HG03378 (cell line): ENCODE measurements around the gene IFIT1.

Experiments
- ATAC-seq: cut with Tn5 transposase; IDR thresholded peaks from one replicate; pipeline ENCODE4 v1.9.1; 2021; ENCODE audit warnings: mild to moderate bottlenecking, moderate library complexity; ENCODE audit not compliant: unreplicated experiment

IFIT1 gene, protein sequence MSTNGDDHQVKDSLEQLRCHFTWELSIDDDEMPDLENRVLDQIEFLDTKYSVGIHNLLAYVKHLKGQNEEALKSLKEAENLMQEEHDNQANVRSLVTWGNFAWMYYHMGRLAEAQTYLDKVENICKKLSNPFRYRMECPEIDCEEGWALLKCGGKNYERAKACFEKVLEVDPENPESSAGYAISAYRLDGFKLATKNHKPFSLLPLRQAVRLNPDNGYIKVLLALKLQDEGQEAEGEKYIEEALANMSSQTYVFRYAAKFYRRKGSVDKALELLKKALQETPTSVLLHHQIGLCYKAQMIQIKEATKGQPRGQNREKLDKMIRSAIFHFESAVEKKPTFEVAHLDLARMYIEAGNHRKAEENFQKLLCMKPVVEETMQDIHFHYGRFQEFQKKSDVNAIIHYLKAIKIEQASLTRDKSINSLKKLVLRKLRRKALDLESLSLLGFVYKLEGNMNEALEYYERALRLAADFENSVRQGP

GRCh38 chr10:89391907-89392756 lies at the start of gene IFIT1:
TSS of gene IFIT1 (plus strand) at chr10:89392623. CDS start at chr10:89392713, 90 bp downstream.
- peak; percentile 81 for ATAC-seq

DNA sequence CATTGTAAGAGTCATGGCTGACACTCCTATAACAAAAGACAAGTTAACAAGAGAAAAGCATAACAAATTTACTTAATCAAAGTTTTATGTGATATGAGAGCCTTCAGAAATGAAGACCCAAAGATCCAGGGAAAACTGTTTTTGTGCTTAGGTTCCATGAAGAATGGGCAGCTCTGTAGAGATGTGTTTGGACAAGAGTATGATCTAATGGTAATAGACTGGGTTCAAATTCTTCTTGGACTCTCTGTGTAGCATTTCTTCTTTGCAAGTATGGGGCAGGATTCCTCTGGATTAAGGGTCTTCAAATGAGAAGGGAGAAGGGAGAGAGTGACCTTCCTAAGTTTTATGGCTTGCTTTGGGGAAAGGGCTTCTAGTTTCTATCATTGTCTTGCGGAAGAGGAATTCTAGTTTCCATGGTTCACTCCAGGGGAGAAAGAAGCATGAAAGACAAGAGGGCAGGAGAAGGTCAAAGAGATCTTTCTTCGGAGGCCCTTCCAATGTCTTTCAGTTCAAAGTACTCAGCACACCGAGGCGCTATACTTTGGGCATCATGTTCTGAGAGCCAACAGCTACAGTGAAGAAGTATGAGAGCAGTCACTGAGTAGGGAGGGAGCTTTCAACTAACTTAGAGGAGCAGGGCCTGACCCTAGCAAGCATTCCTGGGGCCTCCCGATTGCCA lies 49.2 kb upstream of the IFIT1 start:
- ATAC-seq = no peak

DNA sequence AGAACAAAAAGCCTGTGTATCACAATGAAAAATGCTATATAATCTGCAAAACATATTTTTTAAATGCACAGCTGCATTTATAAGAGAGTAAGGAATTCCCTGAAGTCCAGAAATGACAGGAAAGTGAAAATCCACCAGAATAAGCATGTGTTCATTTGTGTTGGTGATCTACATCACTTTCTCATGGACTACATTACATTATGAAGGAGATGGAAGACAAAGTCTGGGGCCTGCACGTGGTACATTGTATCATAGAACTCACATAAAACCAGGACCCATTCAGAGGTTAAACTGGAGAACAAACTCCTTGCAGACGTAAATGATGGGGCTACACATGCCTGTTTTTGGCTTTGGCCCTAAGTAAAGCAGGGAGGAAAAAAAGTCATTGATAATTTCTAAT lies 48.3 kb upstream of the IFIT1 start:
- ATAC-seq = no peak

DNA sequence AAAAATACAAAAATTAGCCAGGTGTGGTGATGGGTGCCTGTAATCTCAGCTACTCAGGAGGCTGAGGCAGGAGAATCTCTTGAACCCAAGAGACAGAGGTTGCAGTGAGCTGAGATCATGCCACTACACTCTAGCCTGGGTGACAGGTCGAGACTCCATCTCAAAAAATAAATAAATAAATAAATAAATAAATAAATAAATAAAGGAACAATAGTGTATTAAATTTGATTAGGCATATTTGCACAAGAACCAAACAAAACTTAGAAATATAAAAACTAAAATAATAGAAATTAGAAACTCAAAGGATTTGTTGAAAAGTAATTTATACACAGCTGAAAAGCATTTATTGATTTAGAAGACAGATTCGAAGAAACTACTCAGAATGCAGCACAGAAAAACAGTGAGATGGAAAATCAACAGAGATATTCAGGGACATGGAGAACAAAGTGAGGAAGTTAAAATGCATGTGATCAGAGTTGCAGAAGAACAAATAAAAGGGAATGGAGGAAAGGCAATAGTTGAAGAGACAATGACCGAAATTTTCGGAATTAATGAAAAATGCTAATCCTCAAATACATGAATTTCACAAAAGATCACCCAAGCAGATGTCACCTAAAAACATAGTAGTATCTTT lies 46.9 kb upstream of the IFIT1 start:
- no peak for ATAC-seq

GRCh38 chr10:89346405-89347254 lies 45.8 kb upstream of the IFIT1 start:
- no peak for ATAC-seq

- no peak for ATAC-seq
These were observed 44.5 kb upstream of the IFIT1 start for GRCh38 chr10:89347701-89348457.

DNA sequence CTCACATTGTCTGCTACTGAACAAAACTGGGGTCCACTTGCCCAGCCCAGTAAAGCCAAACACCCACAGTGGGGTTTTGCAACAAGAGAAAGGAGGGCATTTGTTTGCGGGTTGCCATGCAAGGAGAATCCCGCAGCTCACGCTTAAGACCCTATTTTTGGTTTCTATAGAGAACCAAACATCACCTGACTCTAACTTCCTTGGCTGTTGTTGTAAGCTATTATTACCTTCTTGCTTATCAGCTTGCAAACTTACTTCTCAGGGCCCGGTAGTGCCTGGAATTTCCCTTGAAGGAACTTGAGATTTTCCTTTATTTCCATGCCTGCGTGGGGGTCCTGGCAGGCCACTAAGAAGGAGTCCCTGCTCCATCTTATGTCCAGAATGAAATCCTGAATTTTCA lies 43.9 kb upstream of the IFIT1 start:
- no peak for ATAC-seq

DNA sequence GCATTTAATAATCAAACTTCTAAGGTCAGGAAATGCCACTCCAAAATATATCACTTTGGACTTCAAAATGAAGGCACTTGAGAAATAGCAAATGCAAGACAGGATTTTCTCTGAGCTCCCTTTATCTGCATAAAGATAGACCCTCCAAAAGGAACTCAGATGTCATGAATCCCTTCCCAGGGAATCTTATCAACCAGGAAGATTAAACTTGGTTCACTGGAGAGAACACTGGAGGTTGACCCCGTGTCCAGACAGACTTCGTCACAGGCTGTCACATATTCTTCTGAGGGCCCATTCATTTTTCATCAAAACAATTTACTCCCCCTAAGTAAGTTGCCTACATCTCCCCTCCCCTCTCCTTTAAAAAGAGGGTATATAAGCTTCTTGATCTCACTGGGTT lies 43.4 kb upstream of the IFIT1 start:
- ATAC-seq = no peak

- peak; percentile 25 for ATAC-seq
These were observed 41.6 kb upstream of the IFIT1 start for GRCh38 chr10:89350631-89351315.

DNA sequence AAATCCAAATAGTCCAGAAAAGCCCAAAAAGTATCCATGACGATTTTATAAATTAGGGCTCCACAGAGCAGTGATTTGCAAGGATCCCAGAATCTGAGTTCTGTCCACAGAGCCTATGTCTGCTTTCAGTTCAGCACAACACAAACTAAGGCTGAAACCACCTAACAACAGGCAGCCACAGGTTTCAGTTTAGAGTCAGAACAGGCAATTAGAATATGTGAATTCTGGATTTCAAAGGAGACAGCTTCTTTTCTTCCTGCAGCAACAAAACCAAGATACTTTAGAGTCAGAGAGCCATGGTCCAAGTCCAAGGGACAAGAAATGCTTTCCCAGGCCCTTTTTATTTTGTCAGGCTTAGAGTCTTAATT lies 41.0 kb upstream of the IFIT1 start:
- ATAC-seq = peak; percentile 75

GRCh38 chr10:89351780-89352597 lies 40.4 kb upstream of the IFIT1 start:
- ATAC-seq = peak; percentile 38

DNA sequence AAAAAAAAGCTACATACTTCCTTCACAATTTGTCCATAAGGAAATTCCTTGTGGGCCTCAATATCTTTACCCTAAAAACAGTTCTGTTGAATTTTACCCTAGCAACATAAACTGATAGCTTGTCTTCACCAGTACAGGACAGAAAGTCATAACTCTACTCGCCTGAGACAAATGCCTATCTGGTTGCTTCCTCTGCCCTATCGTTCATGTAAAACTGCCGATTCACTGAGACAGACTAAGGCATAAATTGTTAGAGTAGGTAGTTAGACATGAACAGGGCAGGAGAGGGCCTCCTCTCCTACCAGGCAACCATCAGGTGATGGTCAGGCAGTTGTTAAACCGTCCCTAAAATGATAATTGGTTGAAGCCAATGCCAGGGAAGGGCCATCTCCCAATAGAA lies 39.6 kb upstream of the IFIT1 start:
- ATAC-seq = no peak

GRCh38 chr10:89355394-89355931 lies 37.0 kb upstream of the IFIT1 start:
- no peak for ATAC-seq

- no peak for ATAC-seq
These were observed 35.3 kb upstream of the IFIT1 start for GRCh38 chr10:89357096-89357495.

DNA sequence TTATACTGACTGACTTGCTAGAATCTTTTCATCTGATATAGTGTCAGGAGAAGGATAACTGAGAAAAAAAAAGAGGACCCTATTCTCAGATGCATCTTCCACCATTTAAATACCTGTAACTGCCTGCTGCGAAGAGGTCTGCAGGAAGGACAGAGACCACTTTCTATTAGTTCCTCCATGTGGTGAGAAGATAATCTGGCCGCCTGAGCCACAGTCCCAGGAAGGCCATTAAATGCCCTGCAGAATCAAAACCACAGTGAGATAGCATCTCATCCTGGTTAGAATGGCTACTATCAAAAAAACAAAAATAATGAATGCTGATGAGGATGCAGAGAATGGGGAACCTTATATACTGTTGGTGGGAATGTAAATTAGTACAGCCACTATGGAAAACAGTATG lies 34.4 kb upstream of the IFIT1 start:
- ATAC-seq = no peak

DNA sequence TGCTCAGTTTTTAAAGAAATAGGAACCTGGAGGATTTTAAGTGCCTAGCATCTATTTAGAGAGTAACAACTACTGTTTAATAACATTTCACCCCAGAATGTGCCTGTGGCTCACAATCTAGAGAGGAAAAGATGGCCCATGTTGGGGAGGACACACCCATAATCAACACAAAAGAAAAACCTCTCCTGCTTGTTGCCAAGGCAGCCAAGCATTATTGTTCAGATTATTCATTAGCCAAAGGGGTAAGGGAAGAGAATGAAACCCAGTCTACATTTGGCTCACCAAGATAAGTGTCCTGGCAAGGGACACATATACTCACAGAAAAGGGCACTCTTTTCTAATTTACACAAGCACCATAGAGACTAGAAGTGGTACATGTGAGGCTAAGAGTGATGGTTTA lies 32.3 kb upstream of the IFIT1 start:
- ATAC-seq = no peak

DNA sequence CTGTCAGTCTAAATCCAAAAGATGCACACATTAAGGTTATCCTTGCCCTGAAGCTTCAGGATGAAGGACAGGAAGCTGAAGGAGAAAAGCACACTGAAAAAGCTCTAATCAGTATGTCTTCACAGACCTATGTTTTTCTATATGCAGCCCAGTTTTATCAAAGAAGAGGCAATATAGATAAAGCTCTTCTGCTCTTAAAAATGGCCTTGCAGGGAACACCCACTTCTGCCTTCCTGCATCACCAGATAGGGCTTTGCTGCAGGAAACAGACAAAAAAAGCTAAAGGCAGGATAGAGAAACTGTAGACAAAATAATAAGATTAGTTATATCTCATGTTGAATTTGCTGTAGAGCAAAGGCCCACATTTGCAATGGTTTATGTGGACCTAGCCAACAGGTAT lies 29.5 kb upstream of the IFIT1 start:
- no peak for ATAC-seq
